Measurements from ENCODE around the gene MRPL40.

- TF ChIP-seq, protein P1, sequence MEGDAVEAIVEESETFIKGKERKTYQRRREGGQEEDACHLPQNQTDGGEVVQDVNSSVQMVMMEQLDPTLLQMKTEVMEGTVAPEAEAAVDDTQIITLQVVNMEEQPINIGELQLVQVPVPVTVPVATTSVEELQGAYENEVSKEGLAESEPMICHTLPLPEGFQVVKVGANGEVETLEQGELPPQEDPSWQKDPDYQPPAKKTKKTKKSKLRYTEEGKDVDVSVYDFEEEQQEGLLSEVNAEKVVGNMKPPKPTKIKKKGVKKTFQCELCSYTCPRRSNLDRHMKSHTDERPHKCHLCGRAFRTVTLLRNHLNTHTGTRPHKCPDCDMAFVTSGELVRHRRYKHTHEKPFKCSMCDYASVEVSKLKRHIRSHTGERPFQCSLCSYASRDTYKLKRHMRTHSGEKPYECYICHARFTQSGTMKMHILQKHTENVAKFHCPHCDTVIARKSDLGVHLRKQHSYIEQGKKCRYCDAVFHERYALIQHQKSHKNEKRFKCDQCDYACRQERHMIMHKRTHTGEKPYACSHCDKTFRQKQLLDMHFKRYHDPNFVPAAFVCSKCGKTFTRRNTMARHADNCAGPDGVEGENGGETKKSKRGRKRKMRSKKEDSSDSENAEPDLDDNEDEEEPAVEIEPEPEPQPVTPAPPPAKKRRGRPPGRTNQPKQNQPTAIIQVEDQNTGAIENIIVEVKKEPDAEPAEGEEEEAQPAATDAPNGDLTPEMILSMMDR (IDR thresholded peaks at IDR 0.05) = no peak
- no peak for TF ChIP-seq POLR2A (IDR thresholded peaks at IDR 0.05)
- no peak for TF ChIP-seq POLR2AphosphoS5 (IDR thresholded peaks at IDR 0.05; ENCODE audit: insufficient read depth in 1 of 2, low read depth in 1 of 2)
Observed at GRCh38 chr22:19419464-19420178, 12.7 kb upstream of the MRPL40 start.

Measured in vagina (tissue), 2 donors.